ENCODE results near the gene COL26A1.

- TF ChIP-seq CTCF (IDR thresholded peaks at IDR 0.05) (no peak), ZFX (IDR thresholded peaks at IDR 0.05; ENCODE audit: borderline replicate concordance) (no peak)
Observed at GRCh38 chr7:101597941-101598340, 235.3 kb downstream of the COL26A1 start.
